HG03354 (cell line): ENCODE measurements around the gene CCL13.

Source experiments
- ATAC-seq: cut with Tn5 transposase; IDR thresholded peaks from one replicate; pipeline ENCODE4 v1.9.1; 2021; ENCODE audit warnings: mild to moderate bottlenecking; ENCODE audit not compliant: unreplicated experiment, poor library complexity, severe bottlenecking

Gene CCL13

GRCh38 chr17:34382621-34383124, 26.4 kb downstream of the CCL13 start:
- ATAC-seq, result no peak

DNA sequence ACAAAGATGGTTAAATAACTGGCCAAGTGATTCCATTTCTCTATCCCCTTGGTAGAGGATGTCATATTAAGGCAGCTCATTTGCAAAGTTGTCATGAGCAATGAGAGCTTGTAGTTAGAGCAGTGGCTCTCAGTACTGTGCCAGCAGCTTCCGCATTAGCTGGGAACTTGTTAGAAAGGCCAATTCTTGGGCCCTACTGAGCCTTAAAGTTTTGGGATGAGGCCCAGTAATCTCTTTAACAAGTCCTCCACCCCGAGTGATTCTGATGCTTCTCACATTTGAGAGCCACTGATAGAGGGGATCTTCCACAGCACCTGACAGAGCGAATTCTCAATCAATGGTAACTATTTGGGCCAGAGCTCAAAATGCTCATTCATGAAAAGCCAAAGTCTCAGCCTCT, 26.9 kb downstream of the CCL13 start:
- ATAC-seq, result no peak

DNA sequence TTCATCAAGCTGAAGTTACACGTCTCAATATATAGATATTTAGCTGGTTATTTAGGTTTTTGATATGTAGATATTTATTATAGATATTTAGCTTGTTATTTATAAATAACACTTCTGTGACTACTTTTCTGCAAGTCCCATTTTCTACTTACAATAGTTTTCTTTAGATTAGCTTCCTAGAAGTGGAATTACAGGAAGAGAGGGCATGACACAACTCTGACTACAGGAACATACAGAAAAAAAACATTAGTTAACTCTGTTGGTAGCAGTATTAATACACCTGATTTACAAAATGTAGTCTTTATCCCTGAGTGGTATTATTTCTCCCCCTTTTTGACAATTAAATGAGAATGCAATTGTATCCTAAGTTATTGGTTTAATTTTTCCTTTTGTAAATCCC, 28.0 kb downstream of the CCL13 start:
- ATAC-seq, result no peak

- no peak for ATAC-seq
Observed at GRCh38 chr17:34384822-34385605, 28.7 kb downstream of the CCL13 start.

DNA sequence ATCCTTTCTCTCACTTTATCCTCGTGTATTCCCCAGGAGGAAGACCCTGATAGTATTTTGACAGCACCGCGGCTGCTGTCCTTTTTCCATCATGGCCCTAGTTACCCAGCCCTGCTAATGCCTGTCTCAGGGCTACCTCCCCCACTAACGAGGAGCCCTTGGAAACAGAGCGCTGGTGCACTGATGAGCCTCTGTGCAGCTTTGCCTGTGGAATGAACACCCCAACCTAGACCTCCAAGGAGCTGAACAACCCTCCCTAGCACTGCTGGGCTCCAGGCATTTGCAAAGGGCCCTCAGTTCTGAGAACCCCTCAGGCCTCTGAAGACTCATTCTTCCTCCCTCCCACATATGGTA, 30.0 kb downstream of the CCL13 start:
- ATAC-seq, result no peak

GRCh38 chr17:34386697-34387550, 30.6 kb downstream of the CCL13 start:
- ATAC-seq, result no peak

DNA sequence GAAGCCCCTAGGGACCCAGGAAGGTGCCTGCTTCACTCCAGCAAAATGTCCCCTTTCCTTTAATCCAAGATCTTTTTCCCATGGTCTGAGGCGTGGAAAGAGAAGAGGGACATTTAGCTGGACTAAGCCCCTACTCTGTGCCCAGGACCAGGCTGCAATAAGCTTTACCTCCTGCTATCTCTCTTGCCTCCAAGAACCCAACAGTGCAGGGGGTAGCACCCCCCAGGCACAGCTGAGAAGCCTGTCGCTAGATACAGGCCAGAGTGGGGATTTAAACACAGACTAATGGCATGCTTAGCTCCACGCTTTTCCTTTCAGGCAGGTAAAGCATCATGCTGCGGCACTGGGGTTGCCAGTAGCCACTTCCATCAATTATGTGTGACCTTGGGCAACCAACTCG, 31.3 kb downstream of the CCL13 start:
- no peak for ATAC-seq

- ATAC-seq, result no peak
Observed at GRCh38 chr17:34389126-34389750, 33.0 kb downstream of the CCL13 start.

GRCh38 chr17:34390649-34391048, 34.4 kb downstream of the CCL13 start:
- no peak for ATAC-seq

DNA sequence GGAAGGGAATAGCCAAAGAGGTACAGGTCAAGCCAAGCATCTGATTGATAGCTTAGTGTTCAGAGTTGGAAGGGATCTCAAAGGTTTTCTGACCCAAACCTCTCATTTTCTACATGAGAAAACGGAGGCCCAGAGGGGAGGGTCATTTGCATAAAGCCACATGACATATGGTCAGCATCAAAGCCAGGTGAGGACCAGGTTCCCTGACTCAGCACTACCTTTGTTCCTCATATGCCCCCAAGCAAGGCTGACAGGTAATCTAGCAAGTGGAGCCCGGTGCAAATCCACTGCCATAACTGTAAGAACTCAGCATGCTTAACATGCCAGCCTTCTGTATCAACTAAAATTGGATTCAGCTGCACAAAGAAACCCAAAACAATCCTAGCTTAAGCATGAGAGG, 35.0 kb downstream of the CCL13 start:
- ATAC-seq, result no peak

- ATAC-seq, result no peak
Observed at GRCh38 chr17:34393401-34393800, 37.1 kb downstream of the CCL13 start.

DNA sequence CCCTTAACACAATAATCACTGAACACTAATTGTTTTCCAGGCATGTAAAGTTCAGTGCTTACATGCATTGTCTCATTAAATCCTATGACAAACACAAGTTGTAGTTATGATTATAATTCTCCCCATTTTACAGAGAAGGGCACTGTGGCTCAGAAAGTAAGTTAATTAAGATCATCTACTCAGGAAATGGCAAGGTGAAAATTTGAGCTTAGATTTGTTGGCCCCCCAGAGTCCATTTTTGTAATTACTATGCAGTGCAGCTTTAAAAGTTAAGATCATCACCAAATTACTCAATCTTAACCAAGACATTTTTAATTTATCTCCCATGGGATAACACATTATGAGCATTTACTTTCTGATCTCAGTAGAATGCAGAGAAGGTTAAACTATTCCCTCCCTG, 41.0 kb downstream of the CCL13 start:
- ATAC-seq, result no peak

GRCh38 chr17:34398990-34399389, 42.7 kb downstream of the CCL13 start:
- ATAC-seq, result no peak

DNA sequence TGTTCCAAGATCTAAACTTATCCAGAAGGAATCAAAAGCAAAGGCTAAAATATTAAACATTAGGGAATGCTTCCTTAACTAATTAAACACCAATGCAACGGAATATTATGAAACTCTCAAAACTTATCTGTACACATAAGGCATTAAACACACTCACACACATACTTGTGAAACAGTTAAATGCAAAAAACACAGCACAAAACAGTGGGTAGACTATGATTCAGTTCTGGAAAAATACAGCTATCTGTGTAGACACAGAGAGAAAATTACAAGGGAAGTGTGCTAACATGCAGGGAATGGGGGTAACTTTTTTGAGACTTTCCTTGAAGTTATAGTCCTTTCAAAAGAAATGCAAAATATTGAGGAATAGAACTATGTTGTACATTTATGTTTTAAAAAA, 43.4 kb downstream of the CCL13 start:
- ATAC-seq, result no peak

DNA sequence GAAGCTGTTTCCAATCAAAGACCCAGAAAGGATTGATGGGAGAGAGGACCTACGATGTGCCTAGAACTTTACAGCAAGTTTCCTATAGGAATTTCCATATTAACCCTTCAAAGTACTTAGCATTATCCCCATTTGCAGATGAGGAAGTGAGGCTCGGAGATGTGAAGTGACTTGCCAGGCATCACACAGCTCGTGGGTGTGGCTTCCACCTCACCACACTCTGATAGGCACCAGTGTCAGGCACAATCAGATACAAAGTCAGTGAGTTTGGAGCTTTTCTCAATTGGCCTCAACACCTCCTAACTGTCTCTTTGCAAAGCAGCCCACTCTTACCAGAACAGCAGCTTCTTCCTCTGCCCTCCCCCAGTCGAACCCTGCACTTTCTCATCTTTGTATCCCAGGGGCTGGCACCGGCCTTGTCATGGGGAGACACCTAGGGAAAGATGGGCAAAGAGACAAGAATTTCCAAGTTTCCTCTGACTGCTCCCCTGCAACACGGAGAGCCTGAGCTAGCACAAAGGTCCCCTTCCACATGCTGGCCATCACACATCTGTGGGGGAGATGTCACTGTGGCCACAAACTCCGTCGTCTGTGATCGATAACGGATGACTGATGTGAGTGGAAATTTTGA, 44.1 kb downstream of the CCL13 start:
- no peak for ATAC-seq

- no peak for ATAC-seq
Observed at GRCh38 chr17:34401165-34401564, 44.9 kb downstream of the CCL13 start.

DNA sequence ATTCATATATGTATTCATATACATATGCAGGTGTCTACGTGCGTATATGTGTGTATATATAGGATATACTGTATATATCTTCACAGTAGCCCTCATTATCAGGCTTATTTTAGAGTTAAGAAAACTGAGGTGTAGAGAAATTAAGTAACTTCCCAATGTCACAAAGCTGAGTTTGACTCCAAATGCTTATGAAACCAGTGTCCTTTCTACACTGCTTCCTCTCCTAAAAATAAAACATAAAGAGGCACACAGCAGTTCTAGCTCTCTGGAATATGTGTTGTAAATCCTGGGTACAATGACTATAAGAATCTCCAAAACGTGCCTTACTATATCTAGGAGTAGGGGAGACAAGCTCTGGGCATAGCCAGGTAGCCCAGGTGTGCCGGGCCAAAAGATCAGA, 46.7 kb downstream of the CCL13 start:
- ATAC-seq, result no peak

GRCh38 chr17:34406226-34406625, 49.9 kb downstream of the CCL13 start:
- ATAC-seq, result no peak
